Keratinocyte (primary cell): ENCODE data around the gene RNU6-8.

Experiments used
- CTCF ChIP-seq, 3 experiments: IDR thresholded peaks in 1 of 3; conservative IDR thresholded peaks in 1 of 3; optimal IDR thresholded peaks in 1 of 3; 2 replicates in 2 of 3; 3 replicates in 1 of 3; pipeline versions ENCODE3 to v1.5.1; 2011; ENCODE audit warnings: low read length in 3 of 3, mild to moderate bottlenecking in 3 of 3, moderate library complexity in 2 of 3, control low read depth in 1 of 3, inconsistent platforms in 1 of 3; ENCODE audit not compliant: insufficient read depth in 2 of 3; ENCODE audit errors: extremely low read depth in 1 of 3
- EZH2 ChIP-seq: IDR thresholded peaks from one replicate; pipeline ENCODE4 v1.6.1; 2012; ENCODE audit warnings: inconsistent platforms, mild to moderate bottlenecking, low read length, moderate library complexity

GRCh38 chr14:32192712-32193373 lies 10.2 kb downstream of the RNU6-8 start:
- TF ChIP-seq CTCF (optimal IDR thresholded peaks at IDR 0.05 in 1 of 3, IDR thresholded peaks at IDR 0.05 in 1 of 3, conservative IDR thresholded peaks at IDR 0.05 in 1 of 3; ENCODE audit: extremely low read depth in 1 of 3, insufficient read depth in 2 of 3, low read length in 3 of 3): peak in 2 of 3 experiments; percentile 4 to 8
- TF ChIP-seq EZH2: no peak
